OCI-LY3 (cell line): ENCODE measurements around the gene BRSK2.
"Not testable (repeated sequence)": the region's sequence is repeated elsewhere in the genome, so short reads cannot be mapped to it uniquely, and the experiment has no call there.

Source experiments
- H2AFZ ChIP-seq: fragments of 200-600, 300-600 bp; shearing (Covaris generic); 2 replicates; pipeline ENCODE4 v1.6.0; 2014; ENCODE audit warnings: antibody characterized with exemption, low read depth, low read length
- H3K27ac ChIP-seq: fragments of 200-600, 300-600 bp; sonication (generic); 2 replicates; pipeline ENCODE4 v1.5.1; 2014; ENCODE audit warnings: mild to moderate bottlenecking, low read length, moderate library complexity, mixed read lengths
- H3K27me3 ChIP-seq: fragments of 200-600, 300-600 bp; sonication (generic); 2 replicates; pipeline ENCODE4 v1.6.1; 2014; ENCODE audit warnings: low read depth, low read length, mixed read lengths
- H3K36me3 ChIP-seq: fragments of 200-600, 300-600 bp; sonication (generic); replicated peaks from 2 replicates; pipeline ENCODE3; 2014; ENCODE audit warnings: low read depth, low read length, mixed read lengths
- H3K4me1 ChIP-seq: fragments of 300-600, 200-600 bp; sonication (generic); 2 replicates; pipeline ENCODE4 v1.6.1; 2014; ENCODE audit warnings: low read length, mixed read lengths
- H3K4me2 ChIP-seq: fragments of 200-600, 300-600 bp; sonication (generic); 2 replicates; pipeline ENCODE4 v1.6.1; 2014; ENCODE audit warnings: low read length, mixed read lengths
- H3K4me3 ChIP-seq: fragments of 300-600, 200-600 bp; sonication (generic); 2 replicates; pipeline ENCODE4 v1.5.1; 2014; ENCODE audit warnings: antibody characterized with exemption, mild to moderate bottlenecking, low read length, moderate library complexity
- H3K79me2 ChIP-seq: fragments of 300-600, 200-600 bp; shearing (Covaris generic); 2 replicates; pipeline ENCODE4 v1.6.1; 2014; ENCODE audit warnings: mild to moderate bottlenecking, low read length, mixed read lengths
- H3K9ac ChIP-seq: fragments of 300-600, 200-600 bp; shearing (Covaris generic); 2 replicates; pipeline ENCODE4 v1.6.0; 2014; ENCODE audit warnings: mild to moderate bottlenecking, low read length, moderate library complexity
- H3K9me3 ChIP-seq: fragments of 200-600, 300-600 bp; shearing (Covaris generic); 2 replicates; pipeline ENCODE4 v1.6.1; 2014; ENCODE audit warnings: low read length, mixed read lengths; ENCODE audit not compliant: insufficient read depth
- H4K20me1 ChIP-seq: fragments of 200-600, 300-600 bp; sonication (generic); 2 replicates; pipeline ENCODE4 v1.6.1; 2016; ENCODE audit warnings: low read length, mixed read lengths; ENCODE audit not compliant: insufficient read depth
- CTCF ChIP-seq: fragments of 200-600, 300-600 bp; sonication (generic); IDR thresholded peaks from 2 replicates; pipeline ENCODE4 v1.5.1; 2014; ENCODE audit warnings: antibody characterized with exemption, low read length, low read depth
- EZH2phosphoT487 ChIP-seq: fragments of 200-600 bp; shearing (Covaris generic); IDR thresholded peaks from 2 replicates; pipeline ENCODE4 v1.6.1; 2018; ENCODE audit warnings: antibody characterized with exemption, mixed run types, low read depth

BRSK2 gene

DNA sequence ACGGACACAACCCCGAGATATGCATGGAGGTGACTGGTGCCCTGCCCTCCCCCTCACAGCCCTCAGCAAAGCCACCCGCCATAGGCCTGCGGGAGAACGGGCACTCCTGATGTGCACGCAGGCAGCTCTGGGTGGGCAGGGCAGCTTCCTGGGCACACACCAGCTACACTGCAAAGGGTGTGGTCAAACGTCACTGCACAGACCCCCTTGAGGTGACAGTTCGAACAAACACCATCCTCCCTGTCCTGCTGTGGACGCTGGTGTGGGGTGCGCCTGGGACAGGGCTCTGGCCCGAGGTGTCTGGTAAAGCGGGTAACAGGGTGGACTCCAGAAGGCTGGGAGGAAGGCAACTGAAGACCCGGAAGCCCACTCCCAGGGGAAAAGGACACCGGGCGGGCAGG, 118.8 kb downstream of the BRSK2 start:
- Histone ChIP-seq H2AFZ (no peak overlapping the region), H3K27me3 (no peaks in the 10 kb centered on the region), H4K20me1 (peaks cover 72% of the 10 kb centered on the region), H3K4me2 (no peak overlapping the region), H3K9me3 (no peaks in the 10 kb centered on the region), H3K4me3 (no peak overlapping the region), H3K79me2 (peaks cover 9% of the 10 kb centered on the region; the same call in 1 of the 2 replicates), H3K9ac (no peak overlapping the region), H3K36me3 (no peaks in the 10 kb centered on the region), H3K27ac (no peak overlapping the region), H3K4me1 (peaks cover 3% of the 10 kb centered on the region; the same call in 1 of the 2 replicates)
- no peak for TF ChIP-seq EZH2phosphoT487
- TF ChIP-seq CTCF: no peak

GRCh38 chr11:1508986-1509385, 119.3 kb downstream of the BRSK2 start:
- Histone ChIP-seq H3K4me3 (no peak overlapping the region), H3K27me3 (no peaks in the 10 kb centered on the region), H2AFZ (no peak overlapping the region), H4K20me1 (peaks cover 73% of the 10 kb centered on the region), H3K4me2 (no peak overlapping the region), H3K9me3 (no peaks in the 10 kb centered on the region), H3K4me1 (peaks cover 3% of the 10 kb centered on the region; the same call in 1 of the 2 replicates), H3K9ac (no peak overlapping the region), H3K36me3 (no peaks in the 10 kb centered on the region), H3K79me2 (peaks cover 9% of the 10 kb centered on the region; the same call in 1 of the 2 replicates), H3K27ac (no peak overlapping the region)
- TF ChIP-seq CTCF: no peak
- no peak for TF ChIP-seq EZH2phosphoT487

DNA sequence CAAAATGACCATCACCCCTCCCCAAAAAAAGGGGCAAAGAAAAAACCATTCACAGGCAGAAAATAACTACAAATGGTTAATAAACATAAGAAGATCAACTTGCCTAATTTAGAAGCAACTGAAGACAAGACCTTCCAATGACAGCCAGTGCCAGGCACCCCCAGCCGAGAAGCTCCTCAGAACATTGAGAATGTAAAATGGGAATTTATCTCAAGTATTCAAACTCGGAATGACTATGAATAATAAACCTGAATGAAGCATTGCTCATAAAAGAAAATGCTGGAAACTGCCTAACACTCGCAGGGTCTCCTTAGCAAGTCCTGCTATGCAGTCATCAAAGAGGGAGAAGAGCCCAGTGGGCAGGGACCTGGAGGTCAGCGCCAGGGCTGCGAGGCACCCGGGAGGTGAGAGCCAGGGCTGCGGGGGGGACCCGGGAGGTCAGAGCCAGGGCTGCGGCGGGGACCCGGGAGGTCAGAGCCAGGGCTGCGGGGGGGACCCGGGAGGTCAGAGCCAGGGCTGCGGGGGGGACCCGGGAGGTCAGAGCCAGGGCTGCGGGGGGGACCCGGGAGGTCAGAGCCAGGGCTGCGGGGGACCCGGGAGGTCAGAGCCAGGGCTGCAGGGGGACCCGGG, 120.0 kb downstream of the BRSK2 start:
- H3K79me2 ChIP-seq: peaks cover 15% of the 10 kb centered on the region
- H3K4me3 ChIP-seq: no peak overlapping the region
- H4K20me1 ChIP-seq: peaks cover 73% of the 10 kb centered on the region
- H3K4me1 ChIP-seq: peaks cover 3% of the 10 kb centered on the region; the same call in 1 of the 2 replicates
- no peak overlapping the region for H3K27ac ChIP-seq
- H3K9me3 ChIP-seq: no peaks in the 10 kb centered on the region
- no peaks in the 10 kb centered on the region for H3K27me3 ChIP-seq
- no peak overlapping the region for H3K9ac ChIP-seq
- TF ChIP-seq EZH2phosphoT487: no peak
- H3K4me2 ChIP-seq: no peak overlapping the region
- H3K36me3 ChIP-seq: no peaks in the 10 kb centered on the region
- no peak overlapping the region for H2AFZ ChIP-seq

DNA sequence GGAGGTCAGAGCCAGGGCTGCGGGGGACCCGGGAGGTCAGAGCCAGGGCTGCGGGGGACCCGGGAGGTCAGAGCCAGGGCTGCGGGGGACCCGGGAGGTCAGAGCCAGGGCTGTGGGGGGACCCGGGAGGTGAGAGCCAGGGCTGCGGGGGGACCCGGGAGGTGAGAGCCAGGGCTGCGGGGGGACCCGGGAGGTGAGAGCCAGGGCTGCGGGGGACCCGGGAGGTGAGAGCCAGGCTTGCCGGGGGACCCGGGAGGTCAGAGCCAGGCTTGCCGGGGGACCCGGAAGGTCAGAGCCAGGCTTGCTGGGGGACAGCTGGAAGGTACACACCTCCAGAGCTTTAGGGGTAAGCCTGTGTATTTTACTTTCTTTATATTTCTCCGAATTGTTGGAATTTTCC, 120.6 kb downstream of the BRSK2 start:
- H4K20me1 ChIP-seq: peaks cover 74% of the 10 kb centered on the region
- not testable (repeated sequence) for H3K4me1 ChIP-seq

GRCh38 chr11:1510928-1511327, 121.2 kb downstream of the BRSK2 start:
- Histone ChIP-seq H4K20me1 (peaks cover 74% of the 10 kb centered on the region), H3K27ac (no peak overlapping the region)

More for the DNA sequence above, 120.6 kb downstream of the BRSK2 start:
- not testable (repeated sequence) for H3K9ac ChIP-seq, H3K4me3 ChIP-seq, H3K27me3 ChIP-seq, H3K36me3 ChIP-seq, H3K4me2 ChIP-seq, H2AFZ ChIP-seq, H3K27ac ChIP-seq, H3K9me3 ChIP-seq
- H3K79me2 ChIP-seq: peaks cover 20% of the 10 kb centered on the region

More at GRCh38 chr11:1510928-1511327, 121.2 kb downstream of the BRSK2 start:
- H3K9ac ChIP-seq: no peak overlapping the region
- H3K36me3 ChIP-seq: no peaks in the 10 kb centered on the region
- no peak overlapping the region for H3K4me2 ChIP-seq
- no peaks in the 10 kb centered on the region for H3K9me3 ChIP-seq
- TF ChIP-seq EZH2phosphoT487 (no peak), CTCF (no peak)
- no peak overlapping the region for H2AFZ ChIP-seq
- peaks cover 10% of the 10 kb centered on the region for H3K4me1 ChIP-seq
- no peak overlapping the region for H3K4me3 ChIP-seq
- H3K27me3 ChIP-seq: no peaks in the 10 kb centered on the region
- peaks cover 21% of the 10 kb centered on the region for H3K79me2 ChIP-seq
